Ovary (tissue), 3 donors: Measurements from ENCODE around the gene DGUOK.

ENCODE experiments used
- CTCF ChIP-seq, 3 donors: fragments of 450-650 bp in 2 of 3; fragments of 200-600 bp in 1 of 3; IDR thresholded peaks; one replicate each; pipeline versions ENCODE4 v1.5.1 to v1.8.0; 2016 to 2022; ENCODE audit warnings: antibody characterized with exemption in 3 of 3, mild to moderate bottlenecking in 1 of 3
- EP300 ChIP-seq: sonication (generic); formaldehyde crosslinking; IDR thresholded peaks from one replicate; pipeline ENCODE4 v1.6.1; 2017; ENCODE audit warnings: antibody characterized with exemption
- donor health status: DM: no; HTN: no; CAD: no.

- no peak for TF ChIP-seq CTCF (IDR thresholded peaks at IDR 0.05)
- TF ChIP-seq EP300: no peak
These were observed 9.0 kb downstream of the DGUOK start for GRCh38 chr2:73935641-73936040.
